ENCODE data around the gene MKLN1. TPM values are rescaled to one million over a fixed set of nuclear protein-coding genes. Genes with fewer than 3 reads are reported as not detected.

The MKLN1 gene
- total RNA-seq, 1 donor from 2014 or later = 45.7 TPM

GRCh38 chr7:131536361-131536849, 208.7 kb downstream of the MKLN1 start:
- FAIRE-seq (no peak), DNase-seq (ENCODE audit: low spot score in 2 of 2) (no peak)

GRCh38 chr7:131537571-131537978, 209.9 kb downstream of the MKLN1 start:
- DNase-seq (ENCODE audit: low spot score in 2 of 2) (no peak), FAIRE-seq (no peak)

- FAIRE-seq (no peak), DNase-seq (ENCODE audit: low spot score in 2 of 2) (no peak)
These were observed 210.6 kb downstream of the MKLN1 start for GRCh38 chr7:131538071-131538812.

GRCh38 chr7:131538813-131539179, 211.1 kb downstream of the MKLN1 start:
- DNase-seq (ENCODE audit: low spot score in 2 of 2) = no peak
- FAIRE-seq = no peak

GRCh38 chr7:131540491-131541162, 213.0 kb downstream of the MKLN1 start:
- no peak for DNase-seq (ENCODE audit: low spot score in 2 of 2)
- FAIRE-seq = no peak

- no peak for FAIRE-seq
These were observed 215.6 kb downstream of the MKLN1 start for GRCh38 chr7:131543298-131543697.

GRCh38 chr7:131544021-131544420, 216.3 kb downstream of the MKLN1 start:
- DNase-seq (ENCODE audit: low spot score in 2 of 2) (no peak), FAIRE-seq (no peak)

More at GRCh38 chr7:131543298-131543697, 215.6 kb downstream of the MKLN1 start:
- no peak for DNase-seq (ENCODE audit: low spot score in 2 of 2)

GRCh38 chr7:131544449-131545301, 217.0 kb downstream of the MKLN1 start:
- FAIRE-seq (no peak), DNase-seq (ENCODE audit: low spot score in 2 of 2) (no peak)

GRCh38 chr7:131546126-131546525, 218.4 kb downstream of the MKLN1 start:
- no peak for FAIRE-seq

More at GRCh38 chr7:131546126-131546525, 218.4 kb downstream of the MKLN1 start:
- DNase-seq (ENCODE audit: low spot score in 2 of 2) = no peak

Other genes with a start within 250 kb of the MKLN1 start
- 9.4 TPM for gene PODXL, start 228.8 kb downstream of the MKLN1 start, total RNA-seq